HepG2 (cell line): Measurements from ENCODE around the gene ARMC8. TPM values are rescaled to one million over a fixed set of nuclear protein-coding genes. Genes with fewer than 3 reads are reported as not detected.

Source experiments
- ATAC-seq: fragments of 200-7000 bp; cut with Tn5 transposase; 3 replicates; pipeline ENCODE4 v1.9.1; 2020; ENCODE audit warnings: mild to moderate bottlenecking, moderate library complexity
- BruUV-seq: library from RNA; stranded (reverse); fragments of 400-500 nt; replicated peaks from 2 replicates; lab custom pipeline; 2021; lab: Mats Ljungman, UMichigan
- CTCF ChIA-PET: fragments of 300-600 bp; formaldehyde crosslinking; extraction: SDS; loops from one replicate; lab custom pipeline; 2021; ENCODE audit warnings: low total read pairs, inconsistent platforms, low intra/inter-chr PET ratio; lab: Yijun Ruan, JAX
- POLR2A ChIA-PET: fragments of 350-600 bp; sonication (Branson Sonifier 250); formaldehyde crosslinking; loops from one replicate; lab custom pipeline; 2020; ENCODE audit warnings: antibody characterized with exemption, inconsistent platforms; lab: Yijun Ruan, JAX
- DNase-seq: peaks from one replicate; pipeline ENCODE4 v3.0.0-alpha.2; 2015; ENCODE audit warnings: low spot score
- FAIRE-seq: peaks from 3 replicates; lab custom pipeline; 2011; peaks lifted over from hg19 to GRCh38; lab: Jason Lieb, UNC
- H2AFZ ChIP-seq: one replicate; pipeline ENCODE4 v1.6.1; 2011; ENCODE audit warnings: low read length, inconsistent platforms
- H3K27ac ChIP-seq: fragments of 300-600 bp; 3 replicates; pipeline ENCODE4 v1.8.0; 2011; ENCODE audit warnings: mixed run types, mild to moderate bottlenecking, mixed read lengths, low read length, inconsistent platforms; ENCODE audit not compliant: insufficient read depth; ENCODE audit errors: extremely low read length
- H3K27me3 ChIP-seq, 2 experiments: fragments of 200-600 bp in 1 of 2; 2 replicates in 1 of 2; 3 replicates in 1 of 2; pipeline versions ENCODE4 v1.6.0 to v1.8.0; 2011; ENCODE audit warnings: low read length in 2 of 2, mild to moderate bottlenecking in 2 of 2, moderate library complexity in 2 of 2, inconsistent platforms in 1 of 2; ENCODE audit not compliant: insufficient read depth in 2 of 2, control insufficient read depth in 1 of 2
- H3K36me3 ChIP-seq, 2 experiments: fragments of 200-600 bp in 1 of 2; replicated peaks in 1 of 2; 2 replicates in 1 of 2; 3 replicates in 1 of 2; pipeline versions ENCODE4 v1.5.1 to v1.8.0; 2011; ENCODE audit warnings: low read length in 2 of 2, inconsistent platforms in 1 of 2; ENCODE audit not compliant: insufficient read depth in 2 of 2, control insufficient read depth in 1 of 2
- H3K4me1 ChIP-seq: 2 replicates; pipeline ENCODE4 v1.5.1; 2012; ENCODE audit warnings: low read length, inconsistent platforms; ENCODE audit not compliant: insufficient read depth
- H3K4me2 ChIP-seq: 2 replicates; pipeline ENCODE4 v1.6.0; 2011; ENCODE audit warnings: low read depth, low read length, inconsistent platforms
- H3K4me3 ChIP-seq, 3 experiments: fragments of 200-600 bp in 1 of 3; sonication (generic), shearing (Covaris generic) in 1 of 3; replicated peaks in 1 of 3; 2 replicates each; pipeline ENCODE4 v1.5.1; 2011 to 2016; ENCODE audit warnings: low read length in 3 of 3, inconsistent platforms in 2 of 3, low read depth in 2 of 3, mild to moderate bottlenecking in 2 of 3, control low read depth in 1 of 3, mixed read lengths in 1 of 3; ENCODE audit not compliant: insufficient read depth in 1 of 3
- H3K79me2 ChIP-seq: one replicate; pipeline ENCODE4 v1.6.1; 2011; ENCODE audit warnings: low read length, inconsistent platforms; ENCODE audit not compliant: insufficient read depth
- H3K9ac ChIP-seq: 2 replicates; pipeline ENCODE4 v1.6.0; 2011; ENCODE audit warnings: mild to moderate bottlenecking, low read depth, low read length, inconsistent platforms; ENCODE audit not compliant: insufficient read depth
- H3K9me3 ChIP-seq: 2 replicates; pipeline ENCODE4 v1.5.1; 2012; ENCODE audit warnings: mild to moderate bottlenecking, low read length
- H4K20me1 ChIP-seq: 2 replicates; pipeline ENCODE4 v1.6.0; 2011; ENCODE audit warnings: inconsistent platforms, mild to moderate bottlenecking, low read length, moderate library complexity; ENCODE audit not compliant: insufficient read depth
- CC2D1A ChIP-seq: sonication (generic); formaldehyde crosslinking; IDR thresholded peaks from 2 replicates; pipeline ENCODE4 v1.8.1; 2023; ENCODE audit warnings: mild to moderate bottlenecking, missing genetic modification reagents
- KDM1A ChIP-seq: IDR thresholded peaks from 2 replicates; pipeline ENCODE4 v1.6.1; 2016; ENCODE audit warnings: missing compliant biosample characterization
- KDM2A ChIP-seq: sonication (generic); formaldehyde crosslinking; IDR thresholded peaks from 2 replicates; pipeline ENCODE4 v1.4.0; 2020; ENCODE audit warnings: low read depth, missing genetic modification reagents, borderline replicate concordance
- KLF16 ChIP-seq, 2 experiments: sonication (generic) in 1 of 2; formaldehyde crosslinking in 1 of 2; IDR thresholded peaks; 2 replicates each; pipeline versions ENCODE4 v1.6.1 to v1.8.0; 2016 to 2023; ENCODE audit warnings: missing genetic modification reagents in 2 of 2, missing compliant biosample characterization in 1 of 2
- ZNF124 ChIP-seq: sonication (generic); formaldehyde crosslinking; IDR thresholded peaks from 2 replicates; pipeline ENCODE4 v1.4.0; 2020; ENCODE audit warnings: missing genetic modification reagents
- ZNF282 ChIP-seq: fragments of 450-650 bp; IDR thresholded peaks from 2 replicates; pipeline ENCODE4 v1.6.1; 2018; ENCODE audit not compliant: partially characterized antibody
- ZSCAN25 ChIP-seq: sonication (generic); formaldehyde crosslinking; IDR thresholded peaks from 2 replicates; pipeline ENCODE4 v1.8.0; 2022; ENCODE audit warnings: mild to moderate bottlenecking, missing genetic modification reagents
- WGBS: methylation state at CpG from one replicate; pipeline ENCODE4 v1.1.6; 2017; ENCODE audit warnings: low lambda C conversion rate; 5-methylcytosine and 5-hydroxymethylcytosine counted together
- in situ Hi-C: cut with HindIII; loops from 2 replicates; pipeline ENCODE4 v1.10.0; 2017; ENCODE audit warnings: low pct_unique_long_range_greater_than_20kb; ENCODE audit not compliant: extremely low pct_ligation_motif_present
- intact Hi-C: fragments of 100-400 bp; cut with micrococcal nuclease; formaldehyde crosslinking; loops from one replicate; pipeline ENCODE4 v1.10.0; 2022; ENCODE audit not compliant: unreplicated experiment
- polyA plus RNA-seq, 8 experiments: library from polyadenylated mRNA; depleted of rRNA in 3 of 8; stranded (reverse) in 7 of 8; unstranded in 1 of 8; fragments of >200 nt; fragmentation: Illumina TruSeq in 4 of 8; extraction: Trizol in 4 of 8; gene quantifications; 2 replicates each; pipeline versions ENCODE4 v1.2.1 to v1.2.3, GENCODE V29; 2011 to 2016; ENCODE audit warnings: low read depth in 4 of 8, missing spikeins in 1 of 8, mixed read lengths in 1 of 8; ENCODE audit not compliant: insufficient read depth in 1 of 8
- total RNA-seq, 5 experiments: library from RNA; depleted of rRNA; stranded (reverse); fragments of >200 nt; fragmentation: Illumina TruSeq; extraction: Trizol; gene quantifications; 2 replicates each; pipeline ENCODE4 v1.2.3, GENCODE V29; 2016; ENCODE audit warnings: low read depth in 1 of 5
- TF ChIP-seq, protein P1 (sequence below): sonication (generic); formaldehyde crosslinking; IDR thresholded peaks from 2 replicates; pipeline ENCODE4 v1.8.0; 2022; ENCODE audit warnings: missing genetic modification reagents, mild to moderate bottlenecking, inconsistent platforms, borderline replicate concordance
- TF ChIP-seq, protein P2 (sequence below), 2 experiments: sonication (generic) in 1 of 2; formaldehyde crosslinking in 1 of 2; IDR thresholded peaks; 2 replicates each; pipeline versions ENCODE4 v1.6.1 to v1.9.0; 2014 to 2022; ENCODE audit warnings: antibody characterized with exemption in 1 of 2, borderline replicate concordance in 1 of 2, inconsistent platforms in 1 of 2, low read depth in 1 of 2, missing genetic modification reagents in 1 of 2

The ARMC8 gene
- total and polyA plus RNA-seq, 2 of the 13 experiments (the other 11 are each of a cell fraction or from before 2014, with no cell fraction given), result 38.9 to 55.3 TPM

DNA sequence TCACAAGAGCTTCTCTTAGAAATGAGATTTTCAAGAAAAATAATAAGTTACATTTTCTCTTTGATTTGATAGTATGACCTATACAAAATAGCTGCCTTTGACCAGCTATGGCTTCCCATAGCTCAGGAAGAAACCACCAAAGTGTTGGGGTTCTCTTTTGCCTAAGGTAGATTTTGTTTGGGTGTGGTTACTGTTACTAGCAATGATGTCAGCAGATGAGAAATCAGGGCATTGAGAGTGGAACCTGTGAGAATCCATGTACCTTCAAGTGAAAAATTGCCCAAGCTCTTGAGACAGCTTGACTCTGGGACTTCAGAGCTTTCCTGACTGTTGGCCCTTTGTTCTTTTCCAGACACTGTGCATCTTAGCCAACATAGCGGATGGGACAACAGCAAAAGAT is 97.0 kb downstream of the ARMC8 start:
- Histone ChIP-seq H2AFZ (no peak overlapping the region), H3K4me1 (no peaks in the 10 kb centered on the region), H4K20me1 (no peaks in the 10 kb centered on the region), H3K9me3 (no peaks in the 10 kb centered on the region), H3K79me2 (no peaks in the 10 kb centered on the region), H3K4me3 (no peak overlapping the region), H3K27ac (no peak overlapping the region), H3K9ac (no peak overlapping the region), H3K36me3 (peaks cover 6 to 32% of the 10 kb centered on the region in 2 experiments; a peak in 4 of 5 replicates), H3K27me3 (no peaks in the 10 kb centered on the region), H3K4me2 (no peak overlapping the region)
- BruUV-seq, result no TSS peak
- FAIRE-seq (no peak), DNase-seq (no peak), ATAC-seq (no peak)
- 100% methylated on average over 1 of the region's 1 CpG for WGBS
- in situ Hi-C loops, result no loop called here
- no peak for TF ChIP-seq ZNF282
- TF ChIP-seq ZNF124 (CRISPR knock-in tag), result no peak
- TF ChIP-seq CC2D1A (CRISPR knock-in tag), result no peak
- TF ChIP-seq KLF16 (CRISPR knock-in tag; IDR thresholded peaks at IDR 0.05), result no peak
- TF ChIP-seq, protein P1, sequence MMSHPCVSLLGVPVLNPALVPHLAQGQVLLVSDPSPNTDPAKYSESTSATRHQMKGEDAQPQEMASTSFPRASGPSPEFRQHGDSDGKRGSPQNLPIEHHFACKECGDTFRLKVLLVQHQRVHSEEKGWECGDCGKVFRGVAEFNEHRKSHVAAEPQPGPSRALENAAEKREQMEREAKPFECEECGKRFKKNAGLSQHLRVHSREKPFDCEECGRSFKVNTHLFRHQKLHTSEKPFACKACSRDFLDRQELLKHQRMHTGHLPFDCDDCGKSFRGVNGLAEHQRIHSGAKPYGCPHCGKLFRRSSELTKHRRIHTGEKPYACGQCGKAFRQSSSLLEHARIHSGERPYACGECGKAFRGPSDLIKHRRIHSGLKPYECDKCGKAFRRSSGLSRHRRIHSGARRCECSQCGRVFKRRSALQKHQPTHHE, result no peak
- no peak for TF ChIP-seq KDM2A (CRISPR knock-in tag)
- no peak for TF ChIP-seq ZSCAN25 (CRISPR knock-in tag)
- no peak for TF ChIP-seq KDM1A
- TF ChIP-seq, protein P2, sequence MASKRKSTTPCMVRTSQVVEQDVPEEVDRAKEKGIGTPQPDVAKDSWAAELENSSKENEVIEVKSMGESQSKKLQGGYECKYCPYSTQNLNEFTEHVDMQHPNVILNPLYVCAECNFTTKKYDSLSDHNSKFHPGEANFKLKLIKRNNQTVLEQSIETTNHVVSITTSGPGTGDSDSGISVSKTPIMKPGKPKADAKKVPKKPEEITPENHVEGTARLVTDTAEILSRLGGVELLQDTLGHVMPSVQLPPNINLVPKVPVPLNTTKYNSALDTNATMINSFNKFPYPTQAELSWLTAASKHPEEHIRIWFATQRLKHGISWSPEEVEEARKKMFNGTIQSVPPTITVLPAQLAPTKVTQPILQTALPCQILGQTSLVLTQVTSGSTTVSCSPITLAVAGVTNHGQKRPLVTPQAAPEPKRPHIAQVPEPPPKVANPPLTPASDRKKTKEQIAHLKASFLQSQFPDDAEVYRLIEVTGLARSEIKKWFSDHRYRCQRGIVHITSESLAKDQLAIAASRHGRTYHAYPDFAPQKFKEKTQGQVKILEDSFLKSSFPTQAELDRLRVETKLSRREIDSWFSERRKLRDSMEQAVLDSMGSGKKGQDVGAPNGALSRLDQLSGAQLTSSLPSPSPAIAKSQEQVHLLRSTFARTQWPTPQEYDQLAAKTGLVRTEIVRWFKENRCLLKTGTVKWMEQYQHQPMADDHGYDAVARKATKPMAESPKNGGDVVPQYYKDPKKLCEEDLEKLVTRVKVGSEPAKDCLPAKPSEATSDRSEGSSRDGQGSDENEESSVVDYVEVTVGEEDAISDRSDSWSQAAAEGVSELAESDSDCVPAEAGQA (IDR thresholded peaks at IDR 0.05; ENCODE audit: low read depth), result no peak
- TF ChIP-seq, protein P2 (CRISPR knock-in tag; IDR thresholded peaks at IDR 0.05; ENCODE audit: borderline replicate concordance), result no peak
- POLR2A ChIA-PET, result no interaction called here
- intact Hi-C loops, result no loop called here
- CTCF ChIA-PET, result no interaction called here
